Measurements from ENCODE around the gene HOXA7.

HOXA7 gene

DNA sequence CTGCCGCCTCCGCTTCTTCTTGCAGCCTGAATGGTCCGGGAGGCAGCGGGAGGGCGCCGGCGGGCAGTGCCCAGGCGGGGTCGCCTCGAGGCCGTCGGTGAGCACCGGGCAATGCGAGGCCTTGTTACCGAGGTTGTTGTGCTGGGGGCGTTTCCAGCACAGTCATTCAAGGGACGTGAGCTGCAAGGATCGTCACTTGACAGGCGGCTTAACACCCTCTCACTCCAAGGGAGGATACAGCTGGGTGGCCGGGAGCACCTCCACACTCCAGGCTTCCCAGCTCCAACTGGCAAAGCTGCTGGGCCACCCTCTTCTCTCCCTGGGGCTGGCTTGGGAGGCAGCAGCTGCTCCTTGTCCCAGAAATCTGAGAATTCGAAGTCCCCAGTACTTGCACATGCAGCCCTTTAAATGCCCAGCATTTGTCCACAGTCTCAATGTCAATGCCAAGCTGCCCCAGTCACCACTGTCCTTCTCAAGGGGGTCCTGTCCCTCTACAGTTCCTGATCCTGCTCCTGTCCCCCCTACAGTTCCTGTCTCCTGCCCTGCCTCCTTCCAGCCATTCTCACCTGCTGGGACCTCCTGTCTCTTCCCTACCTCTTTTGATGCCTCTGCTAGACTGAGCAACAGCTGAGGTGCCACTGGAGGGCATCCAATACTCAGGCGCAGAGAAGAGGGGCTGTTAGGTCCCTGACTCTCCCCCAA, 33.0 kb upstream of the HOXA7 start (continued):
- TF ChIP-seq, protein P1, sequence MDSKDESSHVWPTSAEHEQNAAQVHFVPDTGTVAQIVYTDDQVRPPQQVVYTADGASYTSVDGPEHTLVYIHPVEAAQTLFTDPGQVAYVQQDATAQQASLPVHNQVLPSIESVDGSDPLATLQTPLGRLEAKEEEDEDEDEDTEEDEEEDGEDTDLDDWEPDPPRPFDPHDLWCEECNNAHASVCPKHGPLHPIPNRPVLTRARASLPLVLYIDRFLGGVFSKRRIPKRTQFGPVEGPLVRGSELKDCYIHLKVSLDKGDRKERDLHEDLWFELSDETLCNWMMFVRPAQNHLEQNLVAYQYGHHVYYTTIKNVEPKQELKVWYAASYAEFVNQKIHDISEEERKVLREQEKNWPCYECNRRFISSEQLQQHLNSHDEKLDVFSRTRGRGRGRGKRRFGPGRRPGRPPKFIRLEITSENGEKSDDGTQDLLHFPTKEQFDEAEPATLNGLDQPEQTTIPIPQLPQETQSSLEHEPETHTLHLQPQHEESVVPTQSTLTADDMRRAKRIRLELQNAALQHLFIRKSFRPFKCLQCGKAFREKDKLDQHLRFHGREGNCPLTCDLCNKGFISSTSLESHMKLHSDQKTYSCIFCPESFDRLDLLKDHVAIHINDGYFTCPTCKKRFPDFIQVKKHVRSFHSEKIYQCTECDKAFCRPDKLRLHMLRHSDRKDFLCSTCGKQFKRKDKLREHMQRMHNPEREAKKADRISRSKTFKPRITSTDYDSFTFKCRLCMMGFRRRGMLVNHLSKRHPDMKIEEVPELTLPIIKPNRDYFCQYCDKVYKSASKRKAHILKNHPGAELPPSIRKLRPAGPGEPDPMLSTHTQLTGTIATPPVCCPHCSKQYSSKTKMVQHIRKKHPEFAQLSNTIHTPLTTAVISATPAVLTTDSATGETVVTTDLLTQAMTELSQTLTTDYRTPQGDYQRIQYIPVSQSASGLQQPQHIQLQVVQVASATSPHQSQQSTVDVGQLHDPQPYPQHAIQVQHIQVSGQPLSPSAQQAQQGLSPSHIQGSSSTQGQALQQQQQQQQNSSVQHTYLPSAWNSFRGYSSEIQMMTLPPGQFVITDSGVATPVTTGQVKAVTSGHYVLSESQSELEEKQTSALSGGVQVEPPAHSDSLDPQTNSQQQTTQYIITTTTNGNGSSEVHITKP (tag by site-specific recombination; IDR thresholded peaks at IDR 0.05) = no peak
- TF ChIP-seq ZIC2 (tag by site-specific recombination; IDR thresholded peaks at IDR 0.05) = peak; percentile 60
- peak; percentile 45; the same call in 1 of the 2 replicates for TF ChIP-seq SCRT2 (tag by site-specific recombination; IDR thresholded peaks at IDR 0.05)
- TF ChIP-seq, protein P2, sequence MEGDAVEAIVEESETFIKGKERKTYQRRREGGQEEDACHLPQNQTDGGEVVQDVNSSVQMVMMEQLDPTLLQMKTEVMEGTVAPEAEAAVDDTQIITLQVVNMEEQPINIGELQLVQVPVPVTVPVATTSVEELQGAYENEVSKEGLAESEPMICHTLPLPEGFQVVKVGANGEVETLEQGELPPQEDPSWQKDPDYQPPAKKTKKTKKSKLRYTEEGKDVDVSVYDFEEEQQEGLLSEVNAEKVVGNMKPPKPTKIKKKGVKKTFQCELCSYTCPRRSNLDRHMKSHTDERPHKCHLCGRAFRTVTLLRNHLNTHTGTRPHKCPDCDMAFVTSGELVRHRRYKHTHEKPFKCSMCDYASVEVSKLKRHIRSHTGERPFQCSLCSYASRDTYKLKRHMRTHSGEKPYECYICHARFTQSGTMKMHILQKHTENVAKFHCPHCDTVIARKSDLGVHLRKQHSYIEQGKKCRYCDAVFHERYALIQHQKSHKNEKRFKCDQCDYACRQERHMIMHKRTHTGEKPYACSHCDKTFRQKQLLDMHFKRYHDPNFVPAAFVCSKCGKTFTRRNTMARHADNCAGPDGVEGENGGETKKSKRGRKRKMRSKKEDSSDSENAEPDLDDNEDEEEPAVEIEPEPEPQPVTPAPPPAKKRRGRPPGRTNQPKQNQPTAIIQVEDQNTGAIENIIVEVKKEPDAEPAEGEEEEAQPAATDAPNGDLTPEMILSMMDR (tag by site-specific recombination; IDR thresholded peaks at IDR 0.05) = peak; percentile 37; the same call in 1 of the 2 replicates
- no peak for TF ChIP-seq ZEB2 (tag by site-specific recombination; IDR thresholded peaks at IDR 0.05)
- TF ChIP-seq ZNF423 (tag by site-specific recombination; IDR thresholded peaks at IDR 0.05) = peak; percentile 56; the same call in 1 of the 2 replicates
- no peak for TF ChIP-seq KLF7 (tag by site-specific recombination; IDR thresholded peaks at IDR 0.05; ENCODE audit: borderline replicate concordance)
- TF ChIP-seq ZNF37A (tag by site-specific recombination; IDR thresholded peaks at IDR 0.05) = no peak

DNA sequence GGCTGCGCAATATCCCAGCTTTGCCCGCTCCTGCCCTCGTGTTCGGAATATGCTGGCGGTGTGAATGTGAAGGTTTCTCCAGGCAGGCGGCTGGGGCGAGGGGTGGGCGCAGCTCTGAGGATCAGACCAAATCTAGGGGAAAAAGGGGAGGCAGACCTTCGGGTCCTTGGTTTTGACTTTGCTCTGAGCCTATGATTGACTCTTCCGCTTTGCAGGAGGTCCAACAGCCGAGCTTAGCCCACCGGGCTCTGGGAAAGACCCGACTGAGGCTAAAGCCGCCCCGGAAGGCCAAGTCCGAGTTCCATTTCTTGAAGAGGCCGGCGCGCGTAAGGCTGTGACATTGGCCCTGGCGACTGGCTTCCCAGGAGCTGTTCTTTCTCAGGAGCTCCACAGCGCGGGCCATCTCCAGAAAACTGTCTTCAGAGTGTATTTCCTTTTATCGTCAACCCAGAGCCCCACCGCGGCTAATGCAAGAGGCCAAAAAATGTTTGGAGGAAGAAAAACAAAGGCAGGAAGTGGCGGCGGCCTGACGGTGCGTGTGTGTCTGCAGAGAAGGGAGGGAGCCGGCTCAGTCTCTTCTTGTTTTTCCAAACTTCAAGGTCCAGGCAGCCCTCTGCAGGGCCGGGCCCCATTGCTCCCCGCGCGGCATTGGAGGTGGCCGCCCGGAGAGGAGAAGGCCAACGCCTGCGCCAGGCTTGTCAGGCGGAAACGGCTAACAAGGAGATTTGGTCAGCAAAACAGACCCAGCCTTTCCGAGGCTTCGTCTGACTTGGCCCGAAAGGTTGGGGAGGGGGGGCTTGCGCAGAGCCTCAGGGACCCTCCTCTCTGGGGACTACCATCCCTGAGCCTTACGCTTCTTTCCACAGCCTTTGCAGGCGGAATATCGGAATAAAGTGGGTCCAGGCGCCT, 32.2 kb upstream of the HOXA7 start:
- H3K9me3 ChIP-seq (ENCODE audit: control insufficient read depth, insufficient read depth, low read depth, low read length) = no peaks in the 10 kb centered on the region
- H3K36me3 ChIP-seq (ENCODE audit: control insufficient read depth in 2 of 2, insufficient read depth in 1 of 2, low read length in 2 of 2) = peaks cover 4 to 16% of the 10 kb centered on the region in 2 experiments; a peak in 1 of 3 replicates
- H3K4me1 ChIP-seq (ENCODE audit: control insufficient read depth, insufficient read depth, low read length) = peaks cover 20% of the 10 kb centered on the region
- CTCF ChIA-PET = interaction anchor here (0.6 to 1.2 kb wide), 6 partner anchors 9 to 745 kb away, joined by 3 to 5 read pairs (median 3); no protein-coding TSS in a partner anchor
- POLR2A ChIA-PET = interaction anchor here (2.3 to 7.6 kb wide), 3 partner anchors 9 to 16 kb away, joined by 8 to 237 read pairs (median 36); partner anchors contain the start of genes HOXA10 and HOXA13
- H3K4me3 ChIP-seq (ENCODE audit: low read depth, low read length) = peak overlapping the region; percentile 46
- TF ChIP-seq, protein P1 (tag by site-specific recombination; IDR thresholded peaks at IDR 0.05) = peak; percentile 92
- TF ChIP-seq BCL11A (tag by site-specific recombination; IDR thresholded peaks at IDR 0.05; ENCODE audit: low read depth) (0 out of 2 replicates have a peak, but pooled peaks have one; percentile 15), KLF10 (tag by site-specific recombination; IDR thresholded peaks at IDR 0.05) (0 out of 2 replicates have a peak, but pooled peaks have one; percentile 7), ZNF335 (tag by site-specific recombination; conservative IDR thresholded peaks at IDR 0.05) (peak; percentile 41; the same call in 1 of the 2 replicates)
- TF ChIP-seq, protein P3, sequence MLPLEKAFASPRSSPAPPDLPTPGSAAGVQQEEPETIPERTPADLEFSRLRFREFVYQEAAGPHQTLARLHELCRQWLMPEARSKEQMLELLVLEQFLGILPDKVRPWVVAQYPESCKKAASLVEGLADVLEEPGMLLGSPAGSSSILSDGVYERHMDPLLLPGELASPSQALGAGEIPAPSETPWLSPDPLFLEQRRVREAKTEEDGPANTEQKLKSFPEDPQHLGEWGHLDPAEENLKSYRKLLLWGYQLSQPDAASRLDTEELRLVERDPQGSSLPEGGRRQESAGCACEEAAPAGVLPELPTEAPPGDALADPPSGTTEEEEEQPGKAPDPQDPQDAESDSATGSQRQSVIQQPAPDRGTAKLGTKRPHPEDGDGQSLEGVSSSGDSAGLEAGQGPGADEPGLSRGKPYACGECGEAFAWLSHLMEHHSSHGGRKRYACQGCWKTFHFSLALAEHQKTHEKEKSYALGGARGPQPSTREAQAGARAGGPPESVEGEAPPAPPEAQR (tag by site-specific recombination; IDR thresholded peaks at IDR 0.05) = no peak
- H3K27ac ChIP-seq (ENCODE audit: extremely low read depth, low read depth, low read length) = peak overlapping the region; percentile 79; the same call in 1 of the 2 replicates
